H54 (cell line): ENCODE results near the gene DGKB.

Experiments
- DNase-seq: peaks from one replicate; pipeline ENCODE4 v3.0.0; 2011; ENCODE audit warnings: low spot score, mixed read lengths; ENCODE audit not compliant: insufficient read length
- FAIRE-seq: peaks from 3 replicates; lab custom pipeline; 2011; peaks lifted over from hg19 to GRCh38; lab: Jason Lieb, UNC
- POLR2A ChIP-seq: IDR thresholded peaks from 2 replicates; pipeline ENCODE4 v1.6.1; 2011; ENCODE audit warnings: low read depth, mild to moderate bottlenecking, low read length

DGKB gene

DNA sequence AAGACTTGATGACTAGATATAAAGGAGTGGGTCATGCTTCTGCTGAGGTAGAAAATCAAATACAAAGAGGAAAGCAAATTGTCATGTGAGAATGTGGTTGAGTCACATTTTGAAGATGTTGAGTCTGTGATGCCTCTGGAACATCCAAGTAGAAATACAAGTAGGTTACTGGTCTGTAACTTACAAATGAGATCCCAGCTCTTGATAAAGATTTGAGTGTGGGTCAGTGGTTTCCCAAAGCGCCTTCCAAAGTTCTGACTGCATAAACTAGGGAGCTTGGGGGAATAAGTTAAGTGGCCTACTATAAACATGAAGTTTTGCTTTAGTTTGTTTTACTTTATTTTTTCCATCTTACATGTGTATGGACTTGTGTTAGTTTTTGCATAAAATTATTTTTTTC, 768.8 kb downstream of the DGKB start:
- no peak for DNase-seq
- TF ChIP-seq POLR2A: no peak
- peak; percentile 20 for FAIRE-seq

- no peak for TF ChIP-seq POLR2A
- FAIRE-seq (peak; percentile 80), DNase-seq (no peak)
These were observed 776.6 kb downstream of the DGKB start for GRCh38 chr7:14125998-14126397.

DNA sequence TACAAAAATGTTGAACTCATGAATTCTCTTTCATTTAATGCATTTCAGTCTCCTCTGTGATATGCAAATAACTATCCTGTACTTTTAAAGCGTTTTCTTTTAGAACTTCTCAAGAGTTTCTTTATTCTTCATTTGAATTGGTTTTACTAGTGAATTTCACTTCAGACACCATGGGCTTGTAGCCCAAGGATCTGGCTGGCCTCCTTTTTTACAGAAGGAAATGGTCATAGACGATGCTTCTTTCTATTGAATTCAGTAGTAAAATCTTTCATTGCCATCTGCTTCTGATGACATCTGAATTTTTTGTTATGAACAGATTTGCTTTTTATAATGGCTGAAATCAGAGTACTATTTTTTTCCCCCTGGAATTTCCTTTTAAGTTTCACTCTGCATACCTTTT, 777.8 kb downstream of the DGKB start:
- no peak for TF ChIP-seq POLR2A
- FAIRE-seq (no peak), DNase-seq (no peak)

- DNase-seq: no peak
- no peak for TF ChIP-seq POLR2A
- no peak for FAIRE-seq
These were observed 778.6 kb downstream of the DGKB start for GRCh38 chr7:14123923-14124322.

DNA sequence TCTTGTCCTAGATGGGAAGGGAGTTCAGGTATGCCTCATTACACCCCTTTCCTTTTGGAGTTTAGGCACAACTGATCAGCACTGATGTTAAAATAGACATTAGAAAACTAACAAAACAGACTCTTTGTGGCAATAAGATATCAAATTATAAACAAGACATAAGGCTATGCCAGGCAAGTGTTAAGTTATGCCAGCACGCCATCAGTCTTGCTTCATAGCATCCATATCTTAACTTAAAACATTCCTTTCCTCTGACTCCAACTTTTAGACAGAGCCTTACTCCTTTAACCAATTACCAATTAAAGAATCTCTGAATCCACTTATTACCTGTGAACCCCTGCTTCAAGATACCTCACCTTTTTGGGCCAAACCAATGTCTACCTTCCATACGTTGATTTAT, 786.9 kb downstream of the DGKB start:
- DNase-seq (no peak), FAIRE-seq (peak; percentile 30)
- no peak for TF ChIP-seq POLR2A

- FAIRE-seq (peak; percentile 57), DNase-seq (no peak)
- TF ChIP-seq POLR2A: no peak
These were observed 797.7 kb downstream of the DGKB start for GRCh38 chr7:14104861-14105260.

GRCh38 chr7:14096159-14096558, 806.4 kb downstream of the DGKB start:
- FAIRE-seq (no peak), DNase-seq (no peak)
- TF ChIP-seq POLR2A: no peak

- TF ChIP-seq POLR2A: no peak
- FAIRE-seq: peak; percentile 80
These were observed 807.2 kb downstream of the DGKB start for GRCh38 chr7:14095233-14095950.

More at GRCh38 chr7:14095233-14095950, 807.2 kb downstream of the DGKB start:
- no peak for DNase-seq
